ENCODE data around the gene CYP1A1.

The CYP1A1 gene

GRCh38 chr15:74682954-74683353 lies 42.4 kb downstream of the CYP1A1 start:
- no peak for DNase-seq

GRCh38 chr15:74680456-74680855 lies 44.9 kb downstream of the CYP1A1 start:
- peak; percentile 22 to 56 for DNase-seq

GRCh38 chr15:74676801-74677200 lies 48.5 kb downstream of the CYP1A1 start:
- no peak for DNase-seq

GRCh38 chr15:74674161-74674560 lies 51.2 kb downstream of the CYP1A1 start:
- DNase-seq = no peak

GRCh38 chr15:74669627-74670026 lies 55.7 kb downstream of the CYP1A1 start:
- no peak for DNase-seq
